ENCODE measurements around the gene PPP6R1.

DNA sequence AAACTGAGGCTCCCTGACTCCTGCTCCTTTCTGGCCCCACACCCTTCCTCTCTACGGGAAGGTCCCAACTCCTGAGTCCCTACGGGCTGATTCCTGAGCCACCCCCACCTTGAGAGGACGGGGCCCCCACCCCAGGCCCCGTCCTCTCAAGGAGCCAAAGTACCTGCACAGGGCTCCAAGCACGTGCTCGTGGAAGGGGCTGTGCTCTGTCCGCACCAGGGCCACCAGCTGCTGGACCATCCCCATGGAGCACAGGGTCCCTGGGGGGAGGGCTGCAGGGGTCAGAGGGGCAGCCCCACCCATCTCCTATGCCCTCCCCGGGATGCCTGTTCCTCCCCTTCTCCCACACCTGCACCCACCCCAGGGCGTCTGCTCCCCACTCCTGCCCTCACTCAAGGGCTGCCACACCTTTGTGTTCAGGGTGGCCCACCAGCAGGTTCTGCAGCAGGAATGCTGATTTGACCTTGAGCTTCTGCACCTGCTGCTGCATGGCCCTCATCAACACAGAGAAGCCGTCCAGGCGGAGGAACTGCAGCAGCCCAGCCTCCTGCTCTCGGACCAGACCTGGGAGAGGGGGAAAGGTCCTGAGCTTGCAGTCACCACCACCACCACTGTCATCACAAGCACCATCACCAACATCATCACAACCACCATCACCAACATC, 7.0 kb upstream of the PPP6R1 start:
- TF ChIP-seq, protein P1, sequence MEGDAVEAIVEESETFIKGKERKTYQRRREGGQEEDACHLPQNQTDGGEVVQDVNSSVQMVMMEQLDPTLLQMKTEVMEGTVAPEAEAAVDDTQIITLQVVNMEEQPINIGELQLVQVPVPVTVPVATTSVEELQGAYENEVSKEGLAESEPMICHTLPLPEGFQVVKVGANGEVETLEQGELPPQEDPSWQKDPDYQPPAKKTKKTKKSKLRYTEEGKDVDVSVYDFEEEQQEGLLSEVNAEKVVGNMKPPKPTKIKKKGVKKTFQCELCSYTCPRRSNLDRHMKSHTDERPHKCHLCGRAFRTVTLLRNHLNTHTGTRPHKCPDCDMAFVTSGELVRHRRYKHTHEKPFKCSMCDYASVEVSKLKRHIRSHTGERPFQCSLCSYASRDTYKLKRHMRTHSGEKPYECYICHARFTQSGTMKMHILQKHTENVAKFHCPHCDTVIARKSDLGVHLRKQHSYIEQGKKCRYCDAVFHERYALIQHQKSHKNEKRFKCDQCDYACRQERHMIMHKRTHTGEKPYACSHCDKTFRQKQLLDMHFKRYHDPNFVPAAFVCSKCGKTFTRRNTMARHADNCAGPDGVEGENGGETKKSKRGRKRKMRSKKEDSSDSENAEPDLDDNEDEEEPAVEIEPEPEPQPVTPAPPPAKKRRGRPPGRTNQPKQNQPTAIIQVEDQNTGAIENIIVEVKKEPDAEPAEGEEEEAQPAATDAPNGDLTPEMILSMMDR (IDR thresholded peaks at IDR 0.05 in 4 of 5, conservative IDR thresholded peaks at IDR 0.05 in 1 of 5) = no peak
- no peak for TF ChIP-seq POLR2A (IDR thresholded peaks at IDR 0.05)

All from gastrocnemius medialis (tissue), 4 donors.